Activated effector memory CD4-positive, alpha-beta T cell treated with Interleukin-2 at 50 U/mL for 16 hours (primary cell): ENCODE data around the gene TYSND1.
A peak's percentile ranks its signal among the peaks of the same experiment; 100 is the strongest.
"Not testable (repeated sequence)": the region's sequence is repeated elsewhere in the genome, so short reads cannot be mapped to it uniquely, and the experiment has no call there.

ENCODE experiments used
- DNase-seq: peaks from one replicate; pipeline ENCODE4 v3.0.0-alpha.2; 2020

TYSND1 gene

DNA sequence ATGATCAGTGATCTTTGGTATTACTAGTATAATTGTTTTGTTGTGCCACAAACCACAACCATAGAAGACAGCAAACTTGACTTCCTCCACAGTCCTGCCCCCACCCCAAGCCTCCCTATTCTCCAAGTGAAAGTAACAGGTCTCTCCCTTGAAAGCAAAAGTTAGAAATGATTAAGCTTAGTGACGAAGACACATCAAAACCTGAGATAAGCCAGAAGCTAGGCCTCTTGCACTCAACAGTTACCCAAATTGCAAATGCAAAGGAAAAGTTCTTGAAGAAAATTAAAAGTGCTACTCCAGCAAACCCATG, 16.3 kb upstream of the TYSND1 start:
- peak; percentile 16 for DNase-seq

DNA sequence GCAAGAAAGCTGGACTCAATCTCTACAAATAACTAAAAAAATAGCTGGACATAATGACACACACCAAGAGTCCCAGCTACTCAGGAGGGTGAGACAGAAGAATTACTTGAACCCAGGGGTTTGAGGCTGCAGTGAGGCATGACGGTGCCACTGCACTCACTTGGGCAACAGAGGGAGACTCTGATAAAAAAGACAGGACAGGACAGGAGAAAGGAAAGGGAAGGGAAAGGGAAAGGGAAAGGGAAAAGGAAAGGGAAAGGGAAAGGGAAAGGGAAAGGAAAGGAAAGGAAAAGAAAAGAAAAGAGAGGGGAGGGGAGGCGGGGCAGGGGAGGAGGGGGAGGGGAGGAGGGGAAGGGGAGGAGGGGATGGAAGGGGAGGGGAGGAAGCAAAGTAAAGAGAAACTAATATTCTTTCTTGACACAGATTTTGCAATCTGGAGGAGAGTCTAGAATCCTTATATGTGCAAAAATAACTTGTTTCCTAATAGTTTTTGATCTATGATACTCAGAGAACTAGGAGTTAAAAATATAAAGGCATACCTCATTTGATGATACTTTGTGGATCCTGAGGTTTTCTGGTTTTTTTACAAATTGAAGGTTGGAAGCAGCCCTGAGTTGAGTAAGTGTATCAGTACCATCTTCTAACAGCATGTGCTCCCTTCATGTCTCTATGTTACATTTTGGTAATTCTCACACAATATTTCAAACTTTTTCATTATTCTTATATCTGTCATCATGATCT, 15.8 kb upstream of the TYSND1 start:
- DNase-seq = no peak

DNA sequence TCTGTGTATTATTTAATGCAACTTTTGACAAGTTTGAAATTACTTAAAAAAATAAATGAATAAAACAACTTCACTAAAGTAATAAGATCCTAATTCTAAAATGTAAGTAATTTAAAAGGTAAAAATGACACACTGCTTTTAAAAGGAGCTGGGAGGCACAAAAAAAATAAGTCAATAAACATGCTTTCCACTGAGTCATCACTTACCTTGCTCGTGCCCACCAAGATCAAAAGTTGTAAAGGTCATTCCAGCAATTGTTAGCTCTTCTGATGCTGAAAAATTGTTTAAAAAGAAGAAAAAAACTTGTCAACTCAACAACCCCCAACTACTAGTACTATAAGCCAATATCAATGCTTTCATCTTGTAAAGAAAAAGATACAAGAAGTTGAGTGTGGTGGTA, 14.3 kb upstream of the TYSND1 start:
- DNase-seq = no peak

DNA sequence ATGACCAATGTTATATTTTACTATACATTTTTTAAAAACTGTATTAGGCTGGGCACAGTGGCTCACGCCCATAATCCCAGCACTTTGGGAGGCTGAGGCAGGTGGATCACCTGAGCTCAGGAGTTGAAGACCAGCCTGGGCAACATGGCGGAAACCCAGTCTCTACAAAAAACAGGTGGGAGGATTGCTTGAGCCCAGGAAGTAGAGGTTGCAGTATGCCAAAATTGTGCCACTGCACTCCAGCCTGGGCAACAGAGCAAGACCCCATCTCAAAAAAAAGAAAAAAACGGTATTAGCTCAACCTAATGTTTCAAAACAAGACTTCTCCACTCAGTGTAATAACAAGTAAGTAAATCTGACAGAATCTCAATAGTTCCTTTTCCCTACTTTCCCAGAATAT, 12.9 kb upstream of the TYSND1 start:
- not testable (repeated sequence) for DNase-seq

DNA sequence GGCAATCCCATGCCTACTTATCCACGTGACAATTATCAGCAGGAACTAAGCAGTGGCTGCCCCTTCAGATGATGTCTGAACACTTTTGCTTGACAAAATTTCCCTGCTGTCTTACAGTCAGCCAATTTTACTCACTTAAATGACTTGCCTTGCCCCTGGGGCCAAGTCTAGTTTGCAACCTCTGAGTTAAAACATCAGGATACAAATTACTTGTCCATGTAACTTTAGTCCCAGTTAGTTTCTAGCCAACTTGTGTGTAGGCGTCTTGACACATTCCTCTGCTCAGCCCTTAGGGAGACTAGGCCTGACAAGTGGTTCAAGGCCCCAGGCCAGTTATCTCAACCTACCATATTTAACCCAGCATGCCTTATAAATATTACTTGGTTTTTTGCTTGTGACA, 11.6 kb upstream of the TYSND1 start:
- DNase-seq = no peak

DNA sequence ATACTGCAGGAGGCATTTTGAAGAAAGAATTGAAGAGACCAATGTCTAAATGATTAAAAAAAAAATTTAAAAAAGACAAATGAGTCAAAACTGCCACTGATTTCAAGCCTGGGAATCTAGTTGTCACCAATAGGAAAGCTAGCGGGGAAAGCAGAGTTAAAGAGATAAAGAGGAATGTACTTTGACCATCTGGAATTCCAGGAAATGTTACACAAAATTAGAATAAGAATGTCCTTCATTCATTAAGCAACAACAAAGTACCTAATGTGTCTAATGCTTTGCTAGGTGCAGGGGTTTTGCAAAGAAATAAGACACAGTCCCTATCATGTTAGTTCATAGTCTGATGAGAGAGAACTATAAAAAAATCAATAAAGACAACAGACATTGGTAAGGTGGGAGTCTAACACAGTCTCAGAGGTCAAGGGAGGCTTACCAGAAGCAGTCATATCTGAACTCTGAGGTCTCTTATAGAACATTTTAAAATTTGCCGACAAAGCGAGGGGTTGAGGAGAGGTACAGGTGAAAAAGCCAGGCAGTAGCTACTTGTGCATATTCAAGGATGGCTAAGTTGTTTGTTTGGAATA, 8.8 kb upstream of the TYSND1 start:
- no peak for DNase-seq

DNA sequence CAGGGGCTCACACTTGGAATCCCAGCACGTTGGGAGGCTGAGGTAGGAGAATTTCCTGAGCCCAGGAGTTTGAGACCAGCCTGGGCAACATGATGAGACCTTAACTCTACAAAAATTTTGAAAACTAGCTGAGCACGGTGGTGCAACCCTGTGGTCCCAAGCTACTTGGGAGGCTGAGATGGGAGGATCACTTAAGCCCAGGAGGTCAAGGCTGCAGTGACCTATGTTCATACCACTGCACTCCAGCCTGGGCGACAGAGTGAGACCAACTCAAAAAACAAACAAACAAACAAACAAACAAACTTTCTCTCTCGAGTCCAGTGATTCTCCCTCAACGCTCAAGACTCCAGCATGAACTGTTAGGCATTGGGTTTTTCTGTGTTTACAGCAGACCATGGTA, 2.0 kb upstream of the TYSND1 start:
- no peak for DNase-seq

DNA sequence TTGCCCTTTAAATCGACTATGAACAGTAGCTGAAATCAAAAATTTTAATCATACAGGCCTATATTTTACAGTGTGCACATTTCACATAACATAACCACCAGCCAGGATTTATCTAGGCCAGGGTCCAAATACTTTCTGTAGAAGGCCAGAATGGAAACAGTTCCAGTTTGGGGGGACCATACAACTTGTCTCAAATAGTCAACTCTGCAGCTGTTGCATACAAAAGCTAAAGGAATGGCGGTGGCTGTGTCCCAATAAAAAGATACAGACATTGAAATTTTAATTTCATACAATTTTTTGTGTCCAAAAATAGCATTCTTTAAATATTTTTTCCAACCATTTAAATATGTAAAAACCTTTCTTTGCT, 742 bp upstream of the TYSND1 start:
- no peak for DNase-seq

DNA sequence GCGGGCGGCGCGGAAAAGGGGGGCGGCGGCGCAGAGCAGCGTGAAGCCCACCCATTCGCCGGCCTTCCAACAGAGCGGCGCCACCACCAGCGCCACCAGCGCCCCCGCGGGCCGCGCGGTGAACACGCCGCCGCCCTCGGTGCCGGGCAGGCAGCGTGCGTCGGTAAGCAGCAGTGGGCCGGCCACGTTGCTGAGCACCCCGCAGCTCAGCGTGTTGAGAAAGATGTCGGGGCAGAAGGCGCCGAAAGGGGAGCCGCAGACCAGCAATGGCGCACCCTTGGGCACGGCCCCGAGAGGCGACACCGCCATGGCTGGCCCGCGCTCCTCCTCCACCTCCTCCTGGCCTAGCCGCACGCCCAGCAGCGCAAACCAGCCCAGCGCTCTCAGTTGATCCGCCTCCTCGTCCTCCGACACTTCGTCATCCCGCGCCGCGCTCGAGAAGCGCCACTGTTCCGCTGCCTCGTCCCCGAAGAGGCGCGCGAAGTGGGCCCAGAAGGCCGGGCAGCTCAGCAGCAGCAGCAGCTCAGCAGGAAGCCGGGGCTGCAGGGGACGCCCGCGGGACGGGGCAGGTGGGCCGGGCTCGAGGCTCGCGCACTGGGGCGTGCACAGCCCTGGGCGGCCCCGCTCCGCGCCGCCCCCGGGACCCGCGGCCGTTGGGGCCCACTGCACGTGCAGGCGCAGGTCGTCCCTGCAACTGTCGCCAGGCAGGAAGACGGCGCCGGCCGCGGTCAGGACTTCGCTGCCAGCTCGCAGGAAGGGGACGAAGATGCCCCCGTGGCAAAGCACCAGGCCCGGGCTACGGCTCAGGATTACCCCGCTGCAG, 623 bp downstream of the TYSND1 start:
- peak; percentile 69 for DNase-seq

DNA sequence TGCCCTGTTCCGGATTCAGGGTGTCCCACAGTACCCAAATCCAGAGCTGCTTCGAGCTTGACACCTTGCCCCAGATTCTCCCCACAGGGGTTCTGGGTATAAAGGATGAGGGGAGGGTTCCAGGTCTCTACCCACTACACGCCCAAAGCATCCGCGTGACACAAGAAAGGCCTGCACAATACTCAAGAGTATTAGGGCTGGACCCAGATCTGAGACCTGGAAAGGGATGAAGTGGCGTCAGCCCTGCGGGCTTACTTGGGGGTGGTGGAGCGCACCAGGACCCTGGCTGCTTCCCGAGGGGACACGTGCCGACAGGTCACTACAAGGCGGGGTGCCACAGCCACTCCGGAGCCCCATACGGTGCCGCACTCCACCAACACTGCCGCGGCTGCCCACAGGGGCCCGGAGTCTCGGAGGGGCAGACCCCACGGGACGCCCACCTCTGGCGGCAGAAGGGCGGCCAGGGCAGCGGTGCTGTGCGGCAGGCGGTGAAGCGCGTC, 1.3 kb downstream of the TYSND1 start:
- DNase-seq = no peak

DNA sequence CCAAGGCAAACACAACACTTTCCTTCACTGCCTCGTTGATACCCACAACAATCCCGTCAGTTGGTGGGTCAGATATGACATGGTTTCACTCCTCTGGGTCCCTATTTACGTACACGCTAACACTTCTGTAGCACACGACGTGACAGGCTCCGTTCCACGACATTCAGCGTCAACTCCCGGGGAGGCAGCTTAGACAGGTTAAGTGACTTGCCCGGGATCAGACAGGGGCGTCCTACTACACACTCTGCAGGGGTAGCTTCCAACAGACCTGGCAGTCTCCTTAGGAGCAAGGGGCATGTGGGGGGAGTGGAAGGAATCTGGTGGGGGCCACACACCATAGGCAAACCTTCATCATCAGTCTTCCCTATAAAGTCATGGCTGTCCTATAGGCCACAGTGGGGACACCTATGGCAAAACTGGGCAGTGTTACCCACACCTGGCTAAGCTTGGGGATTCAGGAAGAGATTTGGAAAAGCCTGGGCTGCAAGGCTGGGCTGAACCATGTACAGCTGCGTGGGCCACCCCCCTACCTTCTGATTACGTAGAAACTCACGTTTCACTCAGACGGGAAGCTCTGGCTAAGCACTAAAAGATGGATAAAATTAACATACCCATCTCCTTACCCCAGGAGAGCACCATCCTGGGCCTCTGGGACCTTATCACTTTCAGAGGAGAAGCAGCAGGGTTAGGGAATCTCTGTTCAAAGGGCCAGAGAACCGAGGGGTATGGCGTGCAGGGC, 2.0 kb downstream of the TYSND1 start:
- no peak for DNase-seq

DNA sequence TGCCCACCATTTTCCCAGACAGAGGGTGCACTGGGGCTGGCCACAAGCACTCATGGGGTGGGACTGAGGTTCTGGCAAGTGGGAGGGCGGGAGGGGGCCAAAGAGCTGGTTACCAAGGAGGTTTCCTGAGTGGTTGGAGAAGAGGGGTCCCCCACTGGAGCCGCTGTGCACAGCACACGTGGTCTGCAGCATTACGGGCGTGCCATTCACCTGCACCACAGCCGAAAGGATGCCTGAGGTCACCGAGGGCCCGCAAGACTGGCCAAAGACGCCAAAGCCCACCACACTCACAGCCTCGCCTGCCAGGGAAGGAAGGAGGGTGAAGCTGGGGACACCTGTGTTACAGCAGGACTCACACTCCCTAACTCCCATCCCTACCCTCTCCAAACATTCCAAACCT, 3.9 kb downstream of the TYSND1 start:
- DNase-seq = no peak

DNA sequence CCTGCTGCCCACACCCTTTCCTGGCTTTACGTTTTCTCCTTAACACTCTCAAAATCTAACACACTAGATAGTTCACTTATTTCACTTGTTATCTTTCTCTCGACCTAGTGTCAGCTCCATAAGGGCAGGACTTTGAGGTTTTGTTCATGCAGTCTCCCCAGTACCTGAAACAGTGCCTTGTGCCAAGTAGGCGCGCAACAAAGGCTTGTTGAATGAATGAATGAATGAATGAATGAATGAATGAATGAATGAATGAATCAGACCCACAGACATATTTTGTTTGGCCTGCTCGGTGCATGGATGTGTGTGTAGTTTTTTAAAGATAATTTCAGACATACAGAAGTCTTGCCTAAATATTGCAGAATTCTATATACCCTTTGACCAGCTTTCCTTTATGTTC, 6.2 kb downstream of the TYSND1 start:
- DNase-seq = no peak

DNA sequence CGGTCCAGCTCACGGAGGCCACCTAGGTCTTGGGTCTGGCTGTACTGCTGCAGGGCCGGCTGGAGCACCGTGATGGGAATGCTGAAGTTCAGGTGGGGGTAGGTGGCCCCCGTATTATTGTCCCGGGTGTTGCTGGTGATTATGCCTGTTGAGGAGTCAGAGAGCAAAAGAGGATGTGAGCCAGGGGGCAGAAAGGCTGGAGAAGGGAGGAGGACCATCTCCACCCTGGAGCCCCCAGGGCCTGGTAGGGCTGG, 6.6 kb downstream of the TYSND1 start:
- no peak for DNase-seq

DNA sequence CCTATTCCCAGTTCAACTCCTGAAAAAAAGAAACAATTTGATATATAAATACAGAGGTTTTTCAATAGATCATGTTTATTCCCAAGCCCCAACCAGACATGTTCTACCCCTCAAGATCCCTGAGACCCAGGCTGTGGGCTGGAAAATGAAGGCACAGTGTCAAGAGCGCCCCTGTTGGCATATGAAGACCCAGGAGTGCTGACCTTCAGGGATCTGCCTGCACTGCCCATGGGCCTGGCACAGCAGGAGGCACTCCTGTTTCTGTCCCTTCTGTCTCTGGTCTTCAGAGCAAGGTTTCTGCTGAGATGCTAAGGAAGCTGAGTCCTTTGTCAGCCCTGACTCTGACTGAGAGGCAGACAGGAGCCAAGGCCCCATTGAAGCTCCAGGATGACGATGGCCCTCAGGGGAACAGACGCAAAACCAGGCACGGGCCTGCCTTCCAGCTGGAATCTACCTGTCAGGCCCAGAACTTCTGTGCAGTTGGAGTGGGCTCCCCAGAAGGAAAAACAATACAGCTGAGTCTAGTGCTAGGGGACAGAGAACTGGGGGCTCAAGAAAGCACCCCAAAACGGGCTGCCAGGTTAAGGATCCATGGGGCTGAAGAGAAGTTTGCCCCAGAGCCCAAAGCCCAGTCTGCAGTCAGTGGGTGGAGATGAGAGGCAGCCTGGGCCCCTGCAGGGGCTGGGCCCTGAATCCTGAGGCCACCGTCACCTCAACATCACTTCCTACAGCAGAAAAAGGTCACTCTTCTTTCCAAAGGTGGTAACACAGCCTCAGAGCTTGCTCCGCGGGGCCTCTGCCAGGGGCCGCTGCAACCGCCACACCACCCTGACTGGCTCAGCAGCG, 7.1 kb downstream of the TYSND1 start:
- no peak for DNase-seq

DNA sequence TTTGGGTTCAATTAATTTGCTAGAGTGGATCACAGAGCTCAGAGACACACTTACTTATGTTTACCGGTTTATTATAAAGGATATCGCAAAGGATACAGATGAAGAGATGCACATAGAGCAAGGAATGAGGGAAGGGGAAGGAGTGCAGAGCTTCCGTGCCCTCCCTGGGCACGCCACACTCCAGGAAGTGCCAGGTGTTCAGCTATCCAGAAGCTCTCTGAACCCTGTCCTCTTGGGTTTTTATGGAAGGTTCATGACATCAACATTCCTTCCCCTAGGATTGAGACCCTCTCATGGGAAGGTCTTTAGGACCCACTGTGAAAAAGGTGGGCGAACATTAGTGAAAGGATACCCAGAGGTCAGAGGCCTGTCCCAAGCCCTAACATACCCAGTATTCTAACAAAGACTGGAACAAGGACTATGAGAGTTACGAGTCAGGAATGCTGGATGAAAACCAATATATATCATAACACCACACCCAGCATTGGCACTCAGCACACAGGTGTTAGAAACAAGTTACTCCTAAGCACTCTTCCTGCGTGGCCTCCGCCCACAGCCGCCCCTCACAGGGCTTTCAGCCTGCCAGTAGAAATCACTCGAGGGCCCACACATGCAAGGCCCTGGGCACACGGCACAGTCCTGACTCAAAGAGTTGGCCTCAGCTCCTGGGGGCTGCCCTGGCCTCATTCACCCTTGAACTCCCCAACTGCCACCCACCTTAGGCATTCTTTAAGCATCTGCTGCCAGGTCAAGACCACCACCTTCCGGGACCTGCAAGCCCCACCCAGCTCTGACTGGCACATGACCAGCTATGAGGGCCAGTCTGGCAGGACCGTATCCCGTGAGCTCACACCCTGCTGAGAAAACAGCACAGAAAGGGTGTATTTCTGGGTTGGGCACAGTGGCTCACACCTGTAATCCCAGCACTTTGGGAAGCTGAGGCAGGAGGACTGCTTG, 8.3 kb downstream of the TYSND1 start:
- DNase-seq = no peak

DNA sequence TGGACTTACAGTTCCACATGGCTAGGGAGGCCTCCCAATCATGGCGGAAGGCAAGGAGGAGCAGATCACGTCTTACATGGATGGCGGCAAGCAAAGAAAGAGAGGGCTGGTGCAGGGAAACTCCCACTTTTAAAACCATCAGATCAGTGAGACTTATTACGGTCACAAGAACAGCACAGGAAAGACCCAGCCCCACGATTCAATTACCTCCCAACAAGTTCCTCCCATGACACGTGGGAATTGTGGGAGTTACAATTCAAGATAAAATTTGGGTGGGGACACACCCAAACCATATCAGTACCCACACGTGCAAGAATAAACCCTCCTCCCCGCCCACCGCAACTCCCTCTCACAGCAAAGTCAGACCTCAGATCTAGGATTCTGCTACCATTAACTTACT, 9.4 kb downstream of the TYSND1 start:
- DNase-seq = no peak

DNA sequence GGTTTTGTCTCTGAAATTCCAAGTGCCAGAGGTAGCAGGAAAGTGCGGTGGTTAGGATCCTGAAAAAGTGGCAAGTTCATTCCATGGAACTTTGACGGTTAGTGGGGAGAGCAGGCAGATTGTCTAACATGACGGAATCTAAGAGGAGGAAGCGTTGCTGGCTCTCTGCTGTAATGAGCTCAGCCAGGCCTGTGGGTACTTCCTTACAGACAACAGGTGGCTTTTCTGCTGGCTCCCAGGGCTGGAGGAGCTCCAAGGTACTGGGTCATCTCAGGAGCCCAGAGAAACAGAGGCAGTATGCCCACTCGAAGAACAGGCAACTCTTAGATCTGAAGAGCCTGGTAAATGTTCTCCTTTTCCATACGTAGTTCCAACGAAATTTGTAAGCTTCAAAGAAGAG, 10.8 kb downstream of the TYSND1 start:
- no peak for DNase-seq

DNA sequence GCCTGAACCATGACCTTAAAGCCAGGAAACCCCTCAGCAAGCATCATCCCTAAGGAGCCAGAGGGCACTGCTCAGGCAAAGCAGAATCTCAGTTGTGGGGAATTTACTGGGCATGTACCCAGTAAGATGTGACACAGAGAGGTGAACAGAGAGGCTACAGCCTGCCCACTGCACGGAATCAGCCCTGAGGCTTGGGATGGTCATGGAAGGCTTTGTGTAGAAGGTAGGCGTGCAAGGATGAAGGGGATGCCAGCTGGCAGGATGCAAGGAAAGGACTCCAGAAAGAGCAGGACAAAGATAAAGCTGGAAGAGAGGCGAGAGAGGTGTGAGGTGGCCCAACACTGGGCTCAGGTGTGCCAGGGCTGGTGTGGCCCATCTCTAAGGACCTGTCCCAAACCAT, 11.5 kb downstream of the TYSND1 start:
- DNase-seq = no peak

DNA sequence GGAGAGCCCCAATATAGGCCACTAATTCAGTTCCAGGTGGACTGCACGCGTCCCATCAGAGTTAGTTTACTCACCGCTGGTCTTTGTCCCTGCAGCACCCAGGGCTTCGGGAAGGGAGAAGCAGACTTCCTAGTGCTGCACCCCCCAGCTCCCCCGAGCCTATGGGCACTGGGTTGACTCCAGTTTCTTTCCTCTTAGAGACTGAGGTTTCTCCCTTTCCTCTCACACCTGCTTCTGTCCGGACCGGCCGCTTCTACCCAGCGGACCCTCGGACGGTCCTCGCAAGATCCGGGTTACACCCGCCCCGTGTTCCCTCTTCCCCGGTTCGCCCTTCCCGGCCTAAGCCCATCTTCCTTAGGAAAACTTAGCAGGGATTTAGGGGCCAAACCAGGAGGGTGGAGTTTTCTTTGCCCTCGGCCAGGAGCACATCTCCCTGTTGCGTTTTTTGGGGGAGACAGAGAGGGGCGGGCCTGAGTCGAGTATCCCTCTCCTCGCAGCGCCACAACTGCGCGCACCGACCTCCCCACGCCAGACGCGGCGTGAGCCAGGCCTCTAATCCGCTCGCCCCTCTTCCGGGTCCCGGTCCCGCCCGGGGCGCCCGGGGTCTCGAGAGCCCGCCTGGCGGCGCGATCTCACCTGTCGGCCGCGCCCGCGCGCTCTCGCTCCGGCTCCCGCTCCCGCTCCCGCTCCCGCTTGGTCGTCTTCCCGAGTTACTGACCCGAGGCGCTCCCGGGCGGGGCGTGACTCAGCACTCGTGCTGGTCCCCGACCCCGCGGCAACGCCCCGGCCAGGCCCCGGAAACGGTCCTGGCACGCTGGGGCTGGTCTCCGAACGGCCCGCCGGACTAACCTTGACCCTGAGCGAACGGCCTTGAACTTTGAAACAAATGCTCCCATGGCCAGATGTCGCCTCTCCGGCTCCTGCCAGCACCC, 14.1 kb downstream of the TYSND1 start, which contains the start of gene AIFM2:
TSS of gene AIFM2 (minus strand) at position 728 of the 932 bp plus-strand sequence. CDS start 8,741 bp downstream, outside the sequence.
- peak; percentile 6 for DNase-seq
